Erythroblast (primary cell): ENCODE data around the gene CKB.

Source experiments
- GATA1 ChIP-seq: IDR thresholded peaks from 2 replicates; pipeline ENCODE4 v1.6.1; 2011; ENCODE audit warnings: low read depth, mild to moderate bottlenecking, control low read depth, low read length, moderate library complexity
- POLR2A ChIP-seq: IDR thresholded peaks from 2 replicates; pipeline ENCODE4 v1.6.1; 2011; ENCODE audit warnings: mild to moderate bottlenecking, low read length

- no peak for TF ChIP-seq POLR2A
- TF ChIP-seq GATA1, result no peak
Observed at GRCh38 chr14:103543721-103544387, 21.2 kb upstream of the CKB start.
